GM12801 (cell line): Measurements from ENCODE around the gene SPECC1L.

Source experiments
- CTCF ChIP-seq: IDR thresholded peaks from one replicate; pipeline ENCODE4 v1.5.1; 2011; ENCODE audit warnings: control low read depth; ENCODE audit not compliant: insufficient read length; ENCODE audit errors: extremely low read depth

Gene SPECC1L

GRCh38 chr22:24433828-24434470 is 163.3 kb downstream of the SPECC1L start:
- no peak for TF ChIP-seq CTCF

- TF ChIP-seq CTCF: no peak
These were observed 164.1 kb downstream of the SPECC1L start for GRCh38 chr22:24434471-24435322.

GRCh38 chr22:24435323-24435645 is 164.7 kb downstream of the SPECC1L start:
- no peak for TF ChIP-seq CTCF

- no peak for TF ChIP-seq CTCF
These were observed 165.3 kb downstream of the SPECC1L start for GRCh38 chr22:24435861-24436371.

- TF ChIP-seq CTCF: no peak
These were observed 165.9 kb downstream of the SPECC1L start for GRCh38 chr22:24436553-24436952.

- no peak for TF ChIP-seq CTCF
These were observed 166.5 kb downstream of the SPECC1L start for GRCh38 chr22:24437091-24437490.

- TF ChIP-seq CTCF: no peak
These were observed 167.2 kb downstream of the SPECC1L start for GRCh38 chr22:24437741-24438328.
